ENCODE results near the gene RGS5.

GRCh38 chr1:163095213-163095612, 107.5 kb downstream of the RGS5 start:
- TF ChIP-seq TARDBP (IDR thresholded peaks at IDR 0.05) (no peak), FOXM1 (IDR thresholded peaks at IDR 0.05; ENCODE audit: borderline replicate concordance) (no peak), BHLHE40 (IDR thresholded peaks at IDR 0.05; ENCODE audit: borderline replicate concordance) (no peak), ELF4 (IDR thresholded peaks at IDR 0.05) (no peak), FOXK2 (IDR thresholded peaks at IDR 0.05) (no peak), HDGF (IDR thresholded peaks at IDR 0.05; ENCODE audit: borderline replicate concordance) (no peak), SP1 (IDR thresholded peaks at IDR 0.05) (no peak)

Data from HEK293T (cell line).